GM12878 (cell line): ENCODE measurements around the gene HTRA2. TPM values are rescaled to one million over a fixed set of nuclear protein-coding genes. Genes with fewer than 3 reads are reported as not detected.

Source experiments
- ATAC-seq: fragments of 200-7000 bp; cut with Tn5 transposase; 3 replicates; pipeline ENCODE4 v1.9.1; 2020; ENCODE audit warnings: mild to moderate bottlenecking, moderate library complexity
- BruUV-seq: library from RNA; stranded (reverse); fragments of 400-500 nt; replicated peaks from 2 replicates; lab custom pipeline; 2021; lab: Mats Ljungman, UMichigan
- CTCF ChIA-PET: fragments of 300-600 bp; sonication (Branson Sonifier 250); formaldehyde crosslinking; extraction: SDS; loops from one replicate; lab custom pipeline; 2021; ENCODE audit warnings: inconsistent platforms; lab: Yijun Ruan, JAX
- POLR2A ChIA-PET: fragments of 350-600 bp; formaldehyde crosslinking; extraction: SDS; loops from one replicate; lab custom pipeline; 2021; ENCODE audit warnings: inconsistent platforms; lab: Charles Lee
- RAD21 ChIA-PET: fragments of 300-600 bp; sonication (Branson Sonifier 250); formaldehyde crosslinking; loops from one replicate; lab custom pipeline; 2023; ENCODE audit warnings: antibody characterized with exemption; ENCODE audit not compliant: unreplicated experiment; lab: Charles Lee
- SMC1A ChIA-PET: fragments of 300-600 bp; sonication (Branson Sonifier 250); formaldehyde crosslinking; loops from one replicate; lab custom pipeline; 2023; ENCODE audit not compliant: unreplicated experiment, uncharacterized antibody; lab: Charles Lee
- DNase-seq: peaks from one replicate; pipeline ENCODE4 v3.0.0-alpha.2; 2011; ENCODE audit warnings: low read depth, low spot score
- FAIRE-seq: peaks from 3 replicates; lab custom pipeline; 2011; peaks lifted over from hg19 to GRCh38; lab: Jason Lieb, UNC
- H2AFZ ChIP-seq: 2 replicates; pipeline ENCODE4 v1.6.0; 2011; ENCODE audit warnings: low read depth, low read length, control low read depth; ENCODE audit not compliant: control insufficient read depth
- H3K27ac ChIP-seq: 2 replicates; pipeline ENCODE4 v1.5.1; 2011; ENCODE audit warnings: control low read depth; ENCODE audit not compliant: control insufficient read depth, insufficient read depth
- H3K27me3 ChIP-seq, 2 experiments: replicated peaks in 1 of 2; 2 replicates each; pipeline versions ENCODE4 v1.6.0 to v1.6.1; 2011; ENCODE audit warnings: low read length in 1 of 2; ENCODE audit not compliant: control insufficient read depth in 2 of 2, insufficient read depth in 2 of 2
- H3K36me3 ChIP-seq, 2 experiments: 2 replicates each; pipeline ENCODE4 v1.5.1; 2011; ENCODE audit warnings: low read length in 1 of 2; ENCODE audit not compliant: control insufficient read depth in 2 of 2, insufficient read depth in 2 of 2
- H3K4me1 ChIP-seq: 2 replicates; pipeline ENCODE4 v1.6.1; 2011; ENCODE audit warnings: mild to moderate bottlenecking, low read length, moderate library complexity, mixed read lengths; ENCODE audit not compliant: control insufficient read depth, insufficient read depth
- H3K4me2 ChIP-seq: 2 replicates; pipeline ENCODE4 v1.6.0; 2011; ENCODE audit warnings: control low read depth; ENCODE audit not compliant: control insufficient read depth, insufficient read depth
- H3K4me3 ChIP-seq: fragments of 200-600 bp; sonication (generic); 2 replicates; pipeline ENCODE4 v1.5.1; 2016
- H3K79me2 ChIP-seq: 2 replicates; pipeline ENCODE4 v1.6.0; 2011; ENCODE audit warnings: low read length; ENCODE audit not compliant: control insufficient read depth, insufficient read depth
- H3K9ac ChIP-seq: 2 replicates; pipeline ENCODE4 v1.8.0; 2011; ENCODE audit warnings: low read length, control low read depth, mixed read lengths; ENCODE audit not compliant: control insufficient read depth, insufficient read depth
- H3K9me3 ChIP-seq: replicated peaks from 3 replicates; pipeline ENCODE4 v1.5.1; 2011; ENCODE audit warnings: mild to moderate bottlenecking, low read length; ENCODE audit not compliant: control insufficient read depth, insufficient read depth
- H4K20me1 ChIP-seq: 2 replicates; pipeline ENCODE4 v1.6.0; 2011; ENCODE audit not compliant: control insufficient read depth, insufficient read depth
- CBFB ChIP-seq: IDR thresholded peaks from 2 replicates; pipeline ENCODE4 v1.6.1; 2016; ENCODE audit warnings: antibody characterized with exemption, low read depth
- CUX1 ChIP-seq: IDR thresholded peaks from 2 replicates; pipeline ENCODE4 v1.6.1; 2012; ENCODE audit warnings: improper control_type of control experiment, low read depth, low read length; ENCODE audit not compliant: insufficient replicate concordance
- DPF2 ChIP-seq: fragments of 450-650 bp; IDR thresholded peaks from 2 replicates; pipeline ENCODE4 v1.6.1; 2017; ENCODE audit warnings: mild to moderate bottlenecking
- NR2C2 ChIP-seq: IDR thresholded peaks from 2 replicates; pipeline ENCODE4 v1.6.1; 2011; ENCODE audit warnings: borderline replicate concordance, low read depth; ENCODE audit not compliant: control insufficient read depth, insufficient read length
- SIX5 ChIP-seq: IDR thresholded peaks from 2 replicates; pipeline ENCODE4 v1.6.1; 2011; ENCODE audit warnings: mild to moderate bottlenecking, low read depth, low read length, moderate library complexity; ENCODE audit not compliant: severe bottlenecking
- SMAD5 ChIP-seq: IDR thresholded peaks from 2 replicates; pipeline ENCODE4 v1.6.1; 2016; ENCODE audit warnings: antibody characterized with exemption, low read depth
- USF2 ChIP-seq: IDR thresholded peaks from 2 replicates; pipeline ENCODE4 v1.6.1; 2011; ENCODE audit warnings: low read depth, low read length, improper control_type of control experiment, borderline replicate concordance
- WGBS: methylation state at CpG from one replicate; pipeline ENCODE4 v1.1.6; 2016; ENCODE audit warnings: low lambda C conversion rate; ENCODE audit not compliant: insufficient replicate concordance, insufficient coverage; ENCODE audit errors: missing lambda C conversion rate; 5-methylcytosine and 5-hydroxymethylcytosine counted together
- in situ Hi-C: fragments of 300-500 bp; cut with MboI; formaldehyde crosslinking; loops from 9 replicates; pipeline ENCODE4 v1.14.3; 2018; ENCODE audit warnings: mixed read lengths
- intact Hi-C: fragments of 100-400 bp; cut with micrococcal nuclease; formaldehyde crosslinking; loops from one replicate; pipeline ENCODE4 v1.14.2; 2022; ENCODE audit not compliant: unreplicated experiment
- polyA plus RNA-seq, 11 experiments: library from polyadenylated mRNA; depleted of rRNA in 4 of 11; unstranded in 6 of 11; stranded (reverse) in 5 of 11; fragments of >200 nt; fragmentation: Nextera tagmentation in 4 of 11; fragmentation: Illumina TruSeq in 1 of 11; extraction: Ambion mirVana in 4 of 11; extraction: Trizol in 1 of 11; gene quantifications; 1 replicate in 1 of 11; 2 replicates in 10 of 11; pipeline versions ENCODE4 v1.2.1 to v1.2.3, GENCODE V29; 2011 to 2016; ENCODE audit warnings: inconsistent platforms in 2 of 11, missing spikeins in 2 of 11, low read depth in 1 of 11
- total RNA-seq, 4 experiments: library from RNA; depleted of rRNA in 3 of 4; stranded (reverse); fragments of >200 nt in 3 of 4; fragmentation: Illumina TruSeq in 1 of 4; extraction: Trizol in 1 of 4; gene quantifications; 2 replicates each; pipeline versions ENCODE4 v1.2.1 to v1.2.3, GENCODE V29; 2013 to 2021

HTRA2 gene
- total and polyA plus RNA-seq, 10 of the 15 experiments (the other 5 are each of a cell fraction or from before 2014, with no cell fraction given), result 42.3 to 73.9 (median 54.6) TPM

- FAIRE-seq (no peak), DNase-seq (no peak), ATAC-seq (no peak)
- Histone ChIP-seq H3K4me1 (peaks cover 11% of the 10 kb centered on the region), H3K79me2 (peaks cover 4% of the 10 kb centered on the region), H3K9me3 (no peaks in the 10 kb centered on the region), H3K27ac (no peak overlapping the region), H3K36me3 (peaks cover 12 to 17% of the 10 kb centered on the region in 2 experiments), H4K20me1 (no peaks in the 10 kb centered on the region), H3K27me3 (no peaks in the 10 kb centered on the region), H2AFZ (no peak overlapping the region), H3K4me3 (no peak overlapping the region), H3K4me2 (no peak overlapping the region), H3K9ac (no peak overlapping the region)
- ChIA-PET RAD21 (no interaction called here), POLR2A (interaction anchor here (0.5 to 1.8 kb wide), 2 partner anchors 14 to 146 kb away, joined by 3 to 5 read pairs; partner anchors contain the start of gene PCGF1), SMC1A (interaction anchor here (0.9 to 2.3 kb wide), 2 partner anchors 16 to 66 kb away, joined by 4 to 8 read pairs; partner anchors contain the start of gene PCGF1), CTCF (interaction anchor here (1.0 to 1.2 kb wide), 2 partner anchors 40 to 65 kb away, joined by 4 to 6 read pairs; partner anchors contain the start of genes CCDC142 and TTC31)
- TF ChIP-seq NR2C2 (no peak), SIX5 (no peak), DPF2 (no peak), CUX1 (no peak), CBFB (no peak), SMAD5 (no peak), USF2 (no peak)
- WGBS, result 85% methylated on average over 3 of the region's 3 CpGs
- no TSS peak for BruUV-seq
- intact Hi-C loops, result no loop called here
- in situ Hi-C loops, result no loop called here
Measured at GRCh38 chr2:74522516-74522915, 7.2 kb upstream of the HTRA2 start.
